Sigmoid colon (tissue), 7 donors: Measurements from ENCODE around the gene TBC1D1. TPM values are rescaled to one million over a fixed set of nuclear protein-coding genes. Genes with fewer than 3 reads are reported as not detected.

ENCODE experiments used
- DNase-seq: peaks from one replicate; pipeline ENCODE4 v3.0.0-alpha.2; 2019
- H3K27ac ChIP-seq, 4 donors: fragments of 200-600 bp; sonication (generic); one replicate each; pipeline ENCODE4 v1.5.1; 2016 to 2019; ENCODE audit warnings: mild to moderate bottlenecking in 1 of 4
- H3K27me3 ChIP-seq, 3 donors: fragments of 200-600 bp; sonication (generic); one replicate each; pipeline ENCODE4 v1.5.1; 2019; ENCODE audit warnings: mild to moderate bottlenecking in 1 of 3
- H3K36me3 ChIP-seq, 4 donors: fragments of 200-600 bp; sonication (generic); one replicate each; pipeline ENCODE4 v1.5.1; 2016 to 2019
- H3K4me1 ChIP-seq, 4 donors: fragments of 200-600 bp; sonication (generic); one replicate each; pipeline ENCODE4 v1.5.1; 2017 to 2019
- H3K4me3 ChIP-seq, 4 donors: fragments of 200-600 bp; sonication (generic); one replicate each; pipeline ENCODE4 v1.5.1; 2017 to 2019; ENCODE audit warnings: mild to moderate bottlenecking in 2 of 4, moderate library complexity in 1 of 4
- H3K9me3 ChIP-seq, 4 donors: fragments of 200-600 bp in 3 of 4; sonication (generic) in 3 of 4; one replicate each; pipeline versions ENCODE4 v1.5.1 to v1.6.1; 2013 to 2019
- EP300 ChIP-seq, 4 donors: sonication (generic); formaldehyde crosslinking; IDR thresholded peaks; one replicate each; pipeline ENCODE4 v1.6.1; 2017; ENCODE audit warnings: antibody characterized with exemption in 4 of 4
- POLR2A ChIP-seq, 2 donors: fragments of 450-650 bp; IDR thresholded peaks; one replicate each; pipeline ENCODE4 v1.6.1; 2016; ENCODE audit warnings: antibody characterized with exemption in 2 of 2, mild to moderate bottlenecking in 2 of 2, moderate library complexity in 2 of 2
- POLR2AphosphoS5 ChIP-seq, 4 donors: sonication (generic); formaldehyde crosslinking; IDR thresholded peaks; one replicate each; pipeline ENCODE4 v1.6.1; 2017; ENCODE audit warnings: antibody characterized with exemption in 4 of 4
- WGBS, 2 donors: extraction: QIAGEN DNeasy Blood & Tissue Kit; methylation state at CpG; one replicate each; pipeline ENCODE4 v1.1.7; 2013; 5-methylcytosine and 5-hydroxymethylcytosine counted together
- intact Hi-C: fragments of 100-400 bp; cut with DNase I; formaldehyde crosslinking; loops from one replicate; pipeline ENCODE4 v1.15.1; 2023
- polyA plus RNA-seq, 3 donors: library from polyadenylated mRNA; stranded (reverse); fragments of 200-250 nt; gene quantifications; one replicate each; pipeline ENCODE4 v1.2.3, GENCODE V29; 2013
- total RNA-seq, 4 donors: library from RNA; depleted of rRNA; stranded (reverse); fragments of >200 nt; gene quantifications; one replicate each; pipeline ENCODE4 v1.1.0, GENCODE V29; 2016
- TF ChIP-seq, protein P1 (sequence below), 4 experiments: fragments of 450-650 bp in 3 of 4; fragments of 200-600 bp in 1 of 4; IDR thresholded peaks; one replicate each; pipeline ENCODE4 v1.5.1; 2016 to 2019; ENCODE audit warnings: antibody characterized with exemption in 4 of 4, mild to moderate bottlenecking in 3 of 4, moderate library complexity in 2 of 4
- donor health status: healthy with polysubstance abuse.
- donor health status: Bipolar disorder and iron deficiency.
- donor health status: healthy.

TBC1D1 gene
- total and polyA plus RNA-seq, 7 donors: 31.2 to 450 (median 253) TPM

DNA sequence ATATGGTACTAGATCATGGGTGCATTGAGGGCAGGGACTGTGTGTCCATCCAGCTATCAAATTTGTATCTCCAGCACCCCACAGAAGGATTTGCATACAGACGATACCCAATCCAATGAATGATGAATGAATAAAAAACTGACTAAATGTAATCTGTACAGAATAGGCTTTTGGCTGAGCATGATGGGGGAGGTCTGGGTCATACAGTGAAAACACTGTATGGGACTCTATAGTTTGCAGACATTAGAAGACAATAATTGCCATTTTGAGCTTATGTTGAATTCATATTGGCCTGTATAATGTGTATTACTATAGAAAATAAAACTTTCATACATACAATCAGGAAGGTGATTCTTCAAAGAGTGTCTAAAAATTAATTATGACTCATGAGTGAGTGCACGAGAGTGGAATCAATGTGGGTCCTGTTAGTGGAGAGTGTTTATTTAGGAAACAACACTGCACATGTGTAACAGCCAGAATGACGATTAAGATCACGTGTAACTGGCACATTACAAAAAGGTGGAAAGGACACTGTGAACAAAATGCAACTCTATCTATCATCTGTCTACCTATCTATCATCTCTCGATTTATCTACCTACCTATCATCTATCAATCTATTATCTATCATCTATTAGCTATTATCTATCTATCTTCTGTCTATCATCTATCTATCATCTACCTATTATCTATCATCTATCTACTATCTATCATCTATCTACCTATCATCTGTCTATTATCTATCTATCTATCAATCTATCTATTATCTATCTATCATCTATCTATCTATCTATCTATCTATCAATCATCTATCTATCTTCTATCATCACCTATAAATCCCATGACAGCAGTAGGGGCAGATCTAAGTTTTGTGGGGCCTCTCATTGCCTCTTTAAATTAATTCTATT is 270.6 kb downstream of the TBC1D1 start:
- Histone ChIP-seq H3K9me3 (no peaks in the 10 kb centered on the region), H3K4me1 (peaks cover 0 to 29% (median 11%) of the 10 kb centered on the region in 4 donors), H3K4me3 (no peak overlapping the region), H3K27me3 (no peaks in the 10 kb centered on the region), H3K27ac (peak overlapping the region in 1 of 4 donors; percentile 22), H3K36me3 (no peaks in the 10 kb centered on the region)
- WGBS, 2 donors: 73 to 82% methylated on average over 5 of the region's 5 CpGs
- TF ChIP-seq POLR2A (IDR thresholded peaks at IDR 0.05) (no peak), EP300 (IDR thresholded peaks at IDR 0.05) (no peak), POLR2AphosphoS5 (IDR thresholded peaks at IDR 0.05) (no peak)
- TF ChIP-seq, protein P1, sequence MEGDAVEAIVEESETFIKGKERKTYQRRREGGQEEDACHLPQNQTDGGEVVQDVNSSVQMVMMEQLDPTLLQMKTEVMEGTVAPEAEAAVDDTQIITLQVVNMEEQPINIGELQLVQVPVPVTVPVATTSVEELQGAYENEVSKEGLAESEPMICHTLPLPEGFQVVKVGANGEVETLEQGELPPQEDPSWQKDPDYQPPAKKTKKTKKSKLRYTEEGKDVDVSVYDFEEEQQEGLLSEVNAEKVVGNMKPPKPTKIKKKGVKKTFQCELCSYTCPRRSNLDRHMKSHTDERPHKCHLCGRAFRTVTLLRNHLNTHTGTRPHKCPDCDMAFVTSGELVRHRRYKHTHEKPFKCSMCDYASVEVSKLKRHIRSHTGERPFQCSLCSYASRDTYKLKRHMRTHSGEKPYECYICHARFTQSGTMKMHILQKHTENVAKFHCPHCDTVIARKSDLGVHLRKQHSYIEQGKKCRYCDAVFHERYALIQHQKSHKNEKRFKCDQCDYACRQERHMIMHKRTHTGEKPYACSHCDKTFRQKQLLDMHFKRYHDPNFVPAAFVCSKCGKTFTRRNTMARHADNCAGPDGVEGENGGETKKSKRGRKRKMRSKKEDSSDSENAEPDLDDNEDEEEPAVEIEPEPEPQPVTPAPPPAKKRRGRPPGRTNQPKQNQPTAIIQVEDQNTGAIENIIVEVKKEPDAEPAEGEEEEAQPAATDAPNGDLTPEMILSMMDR (IDR thresholded peaks at IDR 0.05): no peak
- DNase-seq: no peak
- intact Hi-C loops: no loop called here

DNA sequence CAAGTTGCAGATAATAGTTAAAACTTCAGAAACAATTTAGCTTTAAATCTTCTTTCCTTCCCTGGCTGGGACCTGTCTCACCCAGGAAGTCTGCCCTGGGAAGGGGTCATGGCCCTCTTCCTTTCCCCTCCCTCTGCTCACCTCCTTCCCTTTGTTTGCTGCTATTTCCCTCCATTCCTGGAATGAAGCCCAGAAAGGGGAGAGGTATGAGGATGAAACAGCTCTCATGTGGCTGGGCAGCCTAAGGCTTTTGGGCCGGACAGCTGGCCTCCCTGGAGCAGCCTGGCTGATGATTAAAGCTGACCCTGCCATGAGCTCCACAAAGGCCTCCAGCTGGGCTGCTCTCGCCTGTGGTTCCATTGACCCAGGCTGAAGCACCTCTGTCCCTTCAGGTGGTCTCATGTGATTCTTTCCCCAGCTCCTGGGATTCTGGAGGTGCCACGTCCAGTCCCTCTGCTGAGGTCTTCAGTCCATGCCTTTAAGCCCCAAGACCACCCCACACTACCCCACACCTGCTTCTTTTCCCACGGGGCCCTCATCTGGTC is 271.4 kb downstream of the TBC1D1 start:
- Histone ChIP-seq H3K4me1 (peaks cover 0 to 29% (median 11%) of the 10 kb centered on the region in 4 donors), H3K27ac (no peak overlapping the region), H3K36me3 (no peaks in the 10 kb centered on the region), H3K4me3 (no peak overlapping the region), H3K27me3 (no peaks in the 10 kb centered on the region), H3K9me3 (no peaks in the 10 kb centered on the region)
- intact Hi-C loops: no loop called here
- 79 to 88% methylated on average over 4 of the region's 4 CpGs for WGBS, 2 donors
- DNase-seq: no peak
- TF ChIP-seq POLR2AphosphoS5 (IDR thresholded peaks at IDR 0.05): no peak
- TF ChIP-seq EP300 (IDR thresholded peaks at IDR 0.05): no peak
- no peak for TF ChIP-seq POLR2A (IDR thresholded peaks at IDR 0.05)
- TF ChIP-seq, protein P1 (IDR thresholded peaks at IDR 0.05): no peak

DNA sequence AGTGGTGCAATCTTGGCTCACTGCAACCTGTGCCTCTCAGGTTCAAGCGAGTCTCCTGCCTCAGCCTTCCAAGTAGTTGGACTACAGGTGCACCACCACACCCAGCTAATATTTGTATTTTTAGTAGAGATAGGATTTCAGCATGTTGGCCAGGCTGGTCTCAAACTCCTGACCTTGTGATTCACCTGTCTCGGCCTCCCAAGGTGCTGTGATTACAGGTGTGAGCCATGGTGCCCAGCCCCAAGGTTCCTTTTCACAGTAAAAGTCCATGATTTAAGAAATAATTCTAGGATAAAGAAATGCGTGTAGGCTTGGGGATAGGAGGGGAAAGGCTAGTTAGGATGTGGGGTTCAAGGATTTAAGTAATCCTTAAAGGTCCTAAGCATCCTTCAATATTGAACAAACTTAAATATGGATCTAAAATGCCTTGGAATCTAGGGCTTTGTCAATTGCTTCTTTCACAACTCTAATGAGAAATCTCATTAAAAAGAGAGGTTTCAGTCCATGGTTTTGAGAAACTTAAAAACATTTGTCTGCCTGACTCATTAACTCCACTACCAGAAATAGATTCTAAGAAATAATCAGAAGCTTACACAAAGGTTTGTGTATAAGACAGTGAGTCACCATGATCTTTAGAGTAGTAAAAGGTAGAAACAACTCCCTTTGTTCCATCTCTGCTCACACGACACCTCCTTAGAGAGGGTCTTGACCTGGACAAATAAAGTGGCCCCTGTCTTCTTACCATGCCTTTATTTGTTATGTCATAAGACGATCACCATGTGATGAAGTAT is 272.5 kb downstream of the TBC1D1 start:
- 78 to 89% methylated on average over 5 of the region's 5 CpGs for WGBS, 2 donors
- Histone ChIP-seq H3K27ac (no peak overlapping the region), H3K36me3 (no peaks in the 10 kb centered on the region), H3K4me1 (peaks cover 0 to 29% (median 11%) of the 10 kb centered on the region in 4 donors), H3K4me3 (no peak overlapping the region), H3K9me3 (no peaks in the 10 kb centered on the region), H3K27me3 (no peaks in the 10 kb centered on the region)
- TF ChIP-seq EP300 (IDR thresholded peaks at IDR 0.05): no peak
- no peak for TF ChIP-seq POLR2AphosphoS5 (IDR thresholded peaks at IDR 0.05)
- TF ChIP-seq POLR2A (IDR thresholded peaks at IDR 0.05): no peak
- TF ChIP-seq, protein P1 (IDR thresholded peaks at IDR 0.05): no peak
- no peak for DNase-seq
- intact Hi-C loops: no loop called here

DNA sequence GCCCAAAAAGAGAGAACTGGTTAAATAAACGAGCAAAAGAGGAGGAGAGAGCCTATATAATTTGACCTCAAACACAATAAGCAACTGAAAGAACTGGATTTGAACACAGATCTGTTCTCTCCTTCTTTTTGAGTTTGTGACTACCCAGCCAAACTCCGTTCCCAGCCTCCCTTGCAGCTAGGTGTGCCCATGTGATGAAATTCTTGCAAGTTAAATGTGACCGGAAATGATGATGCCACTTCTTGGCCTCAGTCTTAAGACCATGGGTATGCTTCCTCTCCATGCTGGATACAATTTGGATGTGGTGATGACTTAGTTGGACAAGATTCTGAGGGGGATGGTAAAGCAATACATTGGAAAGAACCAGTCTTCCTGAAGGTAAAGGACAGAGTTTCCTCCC is 273.5 kb downstream of the TBC1D1 start:
- Histone ChIP-seq H3K27me3 (no peaks in the 10 kb centered on the region), H3K9me3 (no peaks in the 10 kb centered on the region), H3K27ac (no peak overlapping the region), H3K4me3 (no peak overlapping the region), H3K36me3 (no peaks in the 10 kb centered on the region), H3K4me1 (peaks cover 0 to 29% (median 11%) of the 10 kb centered on the region in 4 donors)
- WGBS, 2 donors: 90 to 96% methylated on average over 3 of the region's 3 CpGs
- TF ChIP-seq POLR2A (IDR thresholded peaks at IDR 0.05) (no peak), EP300 (IDR thresholded peaks at IDR 0.05) (no peak), POLR2AphosphoS5 (IDR thresholded peaks at IDR 0.05) (no peak)
- TF ChIP-seq, protein P1 (IDR thresholded peaks at IDR 0.05): no peak
- intact Hi-C loops: no loop called here
- no peak for DNase-seq
